Umbilical cord (tissue), 2 donors: ENCODE results near the gene NAE1. TPM values are rescaled to one million over a fixed set of nuclear protein-coding genes. Genes with fewer than 3 reads are reported as not detected.
A peak's percentile ranks its signal among the peaks of the same experiment; 100 is the strongest.

ENCODE experiments used
- DNase-seq: peaks from one replicate; pipeline ENCODE4 v3.0.0-alpha.2; 2015; ENCODE audit warnings: low spot score
- total RNA-seq: library from RNA; depleted of rRNA; stranded (reverse); fragments of >200 nt; gene quantifications from one replicate; pipeline ENCODE4 v1.2.3, GENCODE V29; 2014; ENCODE audit warnings: low replicate concordance; ENCODE audit not compliant: insufficient read depth

The NAE1 gene
- total RNA-seq, 1 donor from 2014 or later, result 40.4 TPM

DNA sequence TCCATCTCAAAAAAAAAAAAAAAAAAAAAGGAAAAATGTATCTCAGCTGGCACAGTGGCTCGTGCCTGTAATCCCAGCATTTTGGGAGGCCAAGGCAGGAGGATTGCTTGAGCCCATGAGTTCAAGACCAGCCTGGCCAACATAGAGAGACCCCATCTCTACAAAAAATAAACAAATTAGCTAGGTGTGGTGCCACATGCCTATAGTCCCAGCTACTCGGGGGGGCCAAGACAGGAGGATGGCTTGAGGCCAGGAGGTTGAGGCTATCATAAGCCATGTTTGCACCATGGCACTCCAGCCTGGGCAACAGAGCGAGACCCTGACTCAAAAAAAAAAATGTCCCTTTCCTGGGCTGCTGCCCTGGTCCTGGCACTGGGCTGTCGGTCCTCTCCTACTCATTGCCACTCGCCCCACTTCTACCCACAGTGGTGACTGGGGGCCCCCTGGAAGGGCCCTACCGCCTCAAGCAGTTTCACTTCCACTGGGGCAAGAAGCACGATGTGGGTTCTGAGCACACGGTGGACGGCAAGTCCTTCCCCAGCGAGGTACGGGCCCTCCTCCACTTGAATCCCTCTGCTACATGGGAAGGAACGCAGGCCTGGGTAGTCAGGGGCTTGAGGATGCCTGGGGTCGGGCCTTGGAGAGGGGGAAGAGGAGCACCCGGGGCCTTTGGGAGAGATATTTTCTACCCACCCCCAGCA is 19.5 kb upstream of the NAE1 start:
- DNase-seq, result no peak

- no peak for DNase-seq
Measured at GRCh38 chr16:66849549-66849948, 18.8 kb upstream of the NAE1 start.

DNA sequence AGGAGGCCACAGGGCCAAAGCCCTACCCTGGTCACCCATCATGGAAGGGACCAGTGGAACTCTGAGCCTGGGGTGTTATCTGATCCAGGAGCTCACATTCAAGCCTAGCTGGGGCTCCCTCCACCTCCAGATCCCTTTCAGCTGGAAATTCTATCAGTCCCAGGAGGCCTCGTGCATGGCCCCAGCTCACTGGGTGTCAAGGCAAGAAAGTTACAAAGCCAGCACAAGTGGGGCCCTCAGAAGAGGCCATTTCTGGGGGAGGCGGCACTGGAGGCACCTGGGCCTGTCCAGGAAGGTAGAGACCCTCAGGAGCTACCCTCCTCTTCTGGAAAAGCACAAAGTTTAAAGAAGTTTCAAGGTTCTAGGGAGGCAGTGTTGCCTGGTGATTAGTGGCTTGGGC is 18.2 kb upstream of the NAE1 start:
- no peak for DNase-seq

DNA sequence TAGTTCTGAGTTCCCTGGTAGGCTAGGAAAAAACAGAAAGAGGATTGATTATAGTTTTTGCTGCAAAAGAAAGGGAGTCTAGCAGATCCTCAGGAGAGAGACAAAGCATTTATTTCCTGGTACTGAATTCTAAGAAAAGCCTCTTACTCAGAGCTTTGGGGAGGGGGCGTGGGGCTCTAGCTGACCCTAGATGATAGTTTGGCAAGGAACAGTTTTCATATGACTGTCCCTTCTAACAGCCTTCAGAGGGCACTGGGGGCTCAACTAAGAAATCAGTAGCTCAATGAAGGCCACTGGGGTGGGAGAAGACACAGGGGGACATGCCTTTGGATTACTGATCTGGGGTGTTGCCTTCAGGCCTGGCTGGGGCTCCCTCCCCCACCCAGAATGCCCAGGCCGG is 17.4 kb upstream of the NAE1 start:
- no peak for DNase-seq

- DNase-seq, result no peak
Measured at GRCh38 chr16:66847533-66848067, 16.8 kb upstream of the NAE1 start.

- DNase-seq, result no peak
Measured at GRCh38 chr16:66846831-66847230, 16.1 kb upstream of the NAE1 start.

GRCh38 chr16:66846266-66846665 is 15.5 kb upstream of the NAE1 start:
- no peak for DNase-seq

- no peak for DNase-seq
Measured at GRCh38 chr16:66845791-66846221, 15.0 kb upstream of the NAE1 start.

DNA sequence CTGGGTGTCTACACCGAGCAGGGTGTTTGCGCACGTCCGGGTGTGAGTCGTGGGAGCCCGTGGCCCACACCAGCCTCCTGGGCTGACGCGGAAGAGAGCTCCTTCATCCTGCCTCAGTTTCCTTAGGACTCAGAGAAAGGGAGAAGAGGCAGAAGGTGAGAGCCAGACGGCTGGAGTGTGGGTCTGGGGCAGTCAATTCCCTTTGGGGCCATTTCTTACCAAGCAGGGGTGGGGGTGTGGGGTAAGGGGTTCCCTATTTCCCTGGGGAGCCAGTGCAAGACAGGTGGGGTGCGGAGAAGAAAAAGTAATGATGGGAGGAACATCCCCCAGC is 14.3 kb upstream of the NAE1 start:
- no peak for DNase-seq

DNA sequence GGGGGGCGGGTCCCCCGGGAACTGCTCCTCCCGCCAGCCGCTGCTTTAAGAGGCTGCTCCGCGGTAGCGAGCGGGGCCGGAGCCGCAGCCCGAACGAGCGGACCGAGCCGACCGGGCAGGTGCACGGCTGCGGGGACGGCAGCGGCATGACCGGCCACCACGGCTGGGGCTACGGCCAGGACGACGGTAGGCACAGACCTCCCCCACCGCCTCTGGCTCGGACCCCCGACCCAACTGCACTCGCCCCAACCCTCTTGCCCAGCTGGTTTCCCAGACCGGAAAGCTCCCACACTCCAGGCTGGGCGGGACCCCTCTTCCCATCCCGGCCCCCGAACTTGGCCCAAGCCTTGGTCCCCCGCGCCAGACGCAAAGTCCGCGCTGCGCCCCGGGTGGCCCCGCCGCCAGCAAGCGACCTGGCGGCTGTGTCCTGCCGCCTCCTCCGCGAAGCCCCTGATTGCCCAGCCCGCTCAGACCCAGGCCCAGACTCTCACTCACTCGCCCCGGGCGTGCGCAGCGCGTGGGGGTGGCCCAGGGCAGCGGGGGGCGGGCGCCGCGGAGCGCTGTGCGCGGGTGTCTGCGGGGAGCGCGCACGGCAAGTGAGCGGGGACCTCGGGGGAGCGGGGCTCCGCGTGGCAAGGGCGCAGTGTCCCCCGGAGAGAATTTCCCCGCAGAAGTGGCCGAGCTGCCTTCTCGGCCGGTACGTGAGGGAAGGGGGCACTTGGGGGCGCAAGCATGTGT is 13.7 kb upstream of the NAE1 start, which contains the start of gene CA7:
Gene CA7 (plus strand): TSS at position 73 of the 738 bp plus-strand sequence. CDS start 74 bp downstream, at position 147.
- DNase-seq, result no peak

DNA sequence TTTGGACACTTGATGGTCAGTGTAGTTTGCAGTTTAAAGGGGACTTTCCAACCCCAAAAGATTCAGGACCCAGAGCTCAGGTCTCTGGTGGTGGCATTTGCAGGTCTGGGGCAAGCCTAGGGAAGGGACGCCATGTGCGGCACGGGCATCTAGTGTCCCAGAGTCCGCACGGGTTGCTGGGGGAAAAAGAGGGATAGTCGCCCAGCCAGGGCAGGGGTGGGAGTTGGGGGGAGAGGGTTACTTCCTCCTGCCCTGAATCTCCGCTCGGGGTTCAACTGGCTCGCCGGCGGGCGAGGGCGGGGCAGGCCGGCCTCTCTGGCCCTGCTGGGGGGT is 13.2 kb upstream of the NAE1 start:
- DNase-seq, result no peak

DNA sequence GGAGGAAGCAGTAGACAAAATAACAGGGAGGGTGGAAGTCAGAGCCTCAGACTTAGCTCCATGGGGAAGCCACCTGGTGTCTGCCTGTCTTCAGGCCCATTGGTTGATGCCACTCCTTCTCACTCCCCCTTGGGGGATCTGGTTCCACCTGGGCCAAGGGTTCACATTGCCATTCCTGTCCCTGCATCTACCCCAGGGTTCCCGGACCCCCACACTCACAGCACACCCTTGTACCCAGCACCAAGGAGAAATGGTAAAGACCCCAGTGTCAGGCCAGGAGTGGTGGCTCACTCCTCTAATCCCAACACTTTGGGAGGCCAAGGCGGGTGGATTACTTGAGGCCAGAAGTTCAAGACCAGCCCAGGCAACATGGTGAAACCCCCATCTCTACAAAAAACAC is 12.4 kb upstream of the NAE1 start:
- no peak for DNase-seq

- no peak for DNase-seq
Measured at GRCh38 chr16:66842765-66843164, 12.0 kb upstream of the NAE1 start.

GRCh38 chr16:66841366-66841765 is 10.6 kb upstream of the NAE1 start:
- no peak for DNase-seq

GRCh38 chr16:66840883-66841282 is 10.1 kb upstream of the NAE1 start:
- no peak for DNase-seq

- no peak for DNase-seq
Measured at GRCh38 chr16:66834746-66835145, 4.0 kb upstream of the NAE1 start.

DNA sequence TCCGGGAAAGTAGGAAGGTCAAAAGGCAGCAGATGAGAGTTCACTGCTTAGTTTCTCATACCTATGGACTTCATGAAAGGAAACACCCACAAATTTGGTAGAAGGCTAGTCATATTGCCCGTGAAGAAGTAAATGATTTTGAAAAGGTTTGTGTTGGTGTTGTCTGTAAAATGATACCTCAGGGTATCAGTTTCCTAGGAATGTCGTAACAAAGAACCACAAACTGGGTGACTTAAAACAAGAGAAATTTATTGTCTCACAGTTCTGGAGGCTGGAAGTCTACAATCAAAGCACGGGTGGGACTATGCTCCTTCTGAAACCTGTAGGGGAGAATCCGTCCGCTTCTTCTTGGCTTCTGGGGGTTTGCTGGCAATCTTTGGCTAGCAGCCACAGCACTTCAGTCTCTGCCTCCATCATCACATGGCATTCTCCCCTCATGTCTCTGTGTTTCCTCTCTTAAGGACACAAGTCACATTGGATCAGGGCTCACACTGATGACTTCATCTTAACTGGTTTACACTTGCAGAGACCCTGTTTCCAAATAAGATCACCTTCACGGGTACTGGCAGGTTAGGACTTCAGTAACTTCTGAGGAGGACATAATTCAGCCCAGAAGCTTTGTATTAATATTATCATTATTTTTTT is 2.0 kb upstream of the NAE1 start:
- DNase-seq, result no peak

- no peak for DNase-seq
Measured at GRCh38 chr16:66832190-66832589, 1.4 kb upstream of the NAE1 start.

- no peak for DNase-seq
Measured at GRCh38 chr16:66824006-66824405, 6.8 kb downstream of the NAE1 start.

GRCh38 chr16:66814734-66815133 is 16.0 kb downstream of the NAE1 start:
- DNase-seq, result no peak

DNA sequence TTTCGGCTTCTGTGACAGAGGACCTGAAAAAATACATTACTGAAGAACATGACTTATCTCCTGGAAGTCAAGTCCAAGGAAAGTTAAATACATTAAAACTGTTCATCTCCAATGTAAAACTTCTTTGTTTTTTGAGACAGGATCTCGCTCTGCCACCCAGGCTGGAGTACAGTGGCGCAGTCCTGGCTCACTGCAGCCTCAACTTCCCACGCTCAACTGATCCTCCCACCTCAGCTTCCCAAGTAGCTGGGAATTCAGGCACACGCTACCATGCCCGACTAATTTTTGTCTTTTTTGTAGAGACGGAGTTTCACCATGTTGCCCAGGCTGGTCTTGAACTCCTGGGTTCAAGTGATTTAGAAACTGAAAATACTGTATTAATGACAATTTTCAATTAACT is 19.7 kb downstream of the NAE1 start:
- no peak for DNase-seq

DNA sequence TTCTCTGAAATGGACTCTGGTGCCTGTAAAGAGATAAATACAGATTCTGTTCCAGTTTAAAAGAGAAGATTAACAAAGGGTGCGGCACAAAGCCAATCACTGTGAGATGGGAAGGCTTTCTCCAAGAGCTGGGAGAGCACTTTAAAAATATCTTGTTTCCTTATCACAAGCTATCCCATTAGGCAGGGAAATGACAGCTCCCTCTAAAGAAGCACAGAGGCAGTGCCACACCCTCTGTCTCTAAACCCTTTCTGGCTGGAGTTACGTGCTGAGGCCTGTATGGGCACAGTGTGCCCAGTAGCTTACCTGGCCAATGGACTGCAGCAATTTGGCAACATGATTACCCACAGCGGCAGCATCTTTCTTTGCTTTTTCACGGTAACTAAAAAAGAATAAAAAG is 20.4 kb downstream of the NAE1 start:
- DNase-seq, result peak; percentile 35

DNA sequence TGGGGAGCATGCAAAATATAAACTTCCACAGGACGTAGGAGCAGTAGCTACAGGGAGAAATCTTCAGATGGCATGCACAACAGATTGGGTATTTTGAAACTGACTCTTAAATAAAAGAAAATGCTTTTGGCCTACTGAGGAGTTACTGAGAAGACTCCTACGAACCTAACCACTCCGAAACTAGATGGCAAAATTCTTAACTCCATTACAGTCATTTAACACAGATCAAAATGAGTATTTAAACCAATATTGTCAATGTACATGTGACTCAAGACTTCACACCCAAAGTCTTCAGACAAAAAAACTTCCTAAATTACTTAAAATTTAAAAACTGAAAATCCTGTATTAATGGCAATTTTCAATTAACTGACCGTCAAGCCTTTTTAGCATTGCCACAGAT is 21.0 kb downstream of the NAE1 start:
- DNase-seq, result no peak
